Upper lobe of left lung (tissue), 6 donors: ENCODE measurements around the gene FAF1. TPM values are rescaled to one million over a fixed set of nuclear protein-coding genes. Genes with fewer than 3 reads are reported as not detected.

ENCODE experiments used
- ATAC-seq, 2 donors: fragments of 200-7000 bp; cut with Tn5 transposase; one replicate each; pipeline ENCODE4 v1.9.1; 2022; ENCODE audit warnings: mild to moderate bottlenecking in 2 of 2, moderate library complexity in 2 of 2; ENCODE audit not compliant: low FRiP score in 2 of 2
- DNase-seq, 2 donors: peaks; one replicate each; pipeline ENCODE4 v3.0.0-alpha.2; 2019 to 2020
- H3K27ac ChIP-seq, 4 donors: fragments of 200-600 bp; sonication (generic); one replicate each; pipeline ENCODE4 v1.5.1; 2016 to 2019
- H3K27me3 ChIP-seq, 4 donors: fragments of 200-600 bp; sonication (generic); one replicate each; pipeline ENCODE4 v1.5.1; 2017 to 2019
- H3K36me3 ChIP-seq, 4 donors: fragments of 200-600 bp; sonication (generic); one replicate each; pipeline ENCODE4 v1.5.1; 2016 to 2019
- H3K4me1 ChIP-seq, 4 donors: fragments of 200-600 bp; sonication (generic); one replicate each; pipeline ENCODE4 v1.5.1; 2018 to 2019
- H3K4me3 ChIP-seq, 4 donors: fragments of 200-600 bp; sonication (generic); one replicate each; pipeline ENCODE4 v1.5.1; 2017 to 2019; ENCODE audit warnings: mild to moderate bottlenecking in 2 of 4, moderate library complexity in 1 of 4
- H3K9me3 ChIP-seq, 4 donors: fragments of 200-600 bp; sonication (generic); one replicate each; pipeline ENCODE4 v1.5.1; 2018 to 2019
- EP300 ChIP-seq, 4 donors: sonication (generic); formaldehyde crosslinking; IDR thresholded peaks; one replicate each; pipeline ENCODE4 v1.5.1; 2017; ENCODE audit warnings: antibody characterized with exemption in 4 of 4, control low read depth in 2 of 4
- POLR2A ChIP-seq, 4 donors: fragments of 450-650 bp; IDR thresholded peaks; one replicate each; pipeline ENCODE4 v1.5.1; 2016 to 2017; ENCODE audit warnings: antibody characterized with exemption in 4 of 4, mild to moderate bottlenecking in 2 of 4
- POLR2AphosphoS5 ChIP-seq, 2 donors: sonication (generic); formaldehyde crosslinking; IDR thresholded peaks; one replicate each; pipeline ENCODE4 v1.5.1; 2017; ENCODE audit warnings: antibody characterized with exemption in 2 of 2
- WGBS, 2 donors: methylation state at CpG; one replicate each; pipeline ENCODE4 v1.1.5; 2017 to 2018; 5-methylcytosine and 5-hydroxymethylcytosine counted together
- total RNA-seq, 6 donors: library from RNA; depleted of rRNA in 4 of 6; stranded (reverse); fragments of >200 nt in 4 of 6; gene quantifications; one replicate each; pipeline versions ENCODE4 v1.1.0 to v1.2.1, GENCODE V29; 2016 to 2021
- TF ChIP-seq, protein P1 (sequence below), 6 experiments: fragments of 450-650 bp in 4 of 6; fragments of 200-600 bp in 2 of 6; sonication (generic) in 2 of 6; IDR thresholded peaks; one replicate each; pipeline ENCODE4 v1.5.1; 2016 to 2019; ENCODE audit warnings: antibody characterized with exemption in 6 of 6
- donor health status: DM: no; HTN: no; CAD: no; lungs with moderate emphysema.
- donor health status: DM: no; HTN: yes; CAD: no; lungs with severe emphysema.

FAF1 gene
- total RNA-seq, 6 donors from 2014 or later = 30.2 to 52.3 (median 35.0) TPM

DNA sequence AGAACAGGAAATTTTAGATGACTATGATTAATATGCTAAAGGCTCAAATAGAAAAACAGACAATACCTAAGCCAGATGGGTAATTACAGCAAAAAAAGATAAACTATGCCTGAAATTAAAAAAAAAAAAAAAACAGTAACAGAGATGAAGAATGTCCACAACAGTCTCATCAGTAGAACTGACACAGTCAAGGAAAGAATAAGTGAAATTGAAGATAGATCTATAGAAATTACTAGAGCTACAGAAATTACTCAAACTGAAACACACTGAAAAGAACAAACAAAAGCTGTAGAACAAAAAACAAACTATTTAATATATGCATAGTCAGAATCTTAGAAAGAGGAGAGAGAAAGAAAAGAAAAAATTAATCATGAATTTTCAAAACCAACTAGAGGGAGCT lies 112.8 kb downstream of the FAF1 start:
- Histone ChIP-seq H3K36me3 (no peaks in the 10 kb centered on the region), H3K9me3 (no peaks in the 10 kb centered on the region), H3K27ac (no peak overlapping the region), H3K4me3 (no peak overlapping the region), H3K27me3 (no peaks in the 10 kb centered on the region), H3K4me1 (no peaks in the 10 kb centered on the region)
- ATAC-seq = no peak
- DNase-seq = no peak
- TF ChIP-seq POLR2A (IDR thresholded peaks at IDR 0.05) (no peak), EP300 (IDR thresholded peaks at IDR 0.05) (no peak), POLR2AphosphoS5 (IDR thresholded peaks at IDR 0.05) (no peak)
- TF ChIP-seq, protein P1, sequence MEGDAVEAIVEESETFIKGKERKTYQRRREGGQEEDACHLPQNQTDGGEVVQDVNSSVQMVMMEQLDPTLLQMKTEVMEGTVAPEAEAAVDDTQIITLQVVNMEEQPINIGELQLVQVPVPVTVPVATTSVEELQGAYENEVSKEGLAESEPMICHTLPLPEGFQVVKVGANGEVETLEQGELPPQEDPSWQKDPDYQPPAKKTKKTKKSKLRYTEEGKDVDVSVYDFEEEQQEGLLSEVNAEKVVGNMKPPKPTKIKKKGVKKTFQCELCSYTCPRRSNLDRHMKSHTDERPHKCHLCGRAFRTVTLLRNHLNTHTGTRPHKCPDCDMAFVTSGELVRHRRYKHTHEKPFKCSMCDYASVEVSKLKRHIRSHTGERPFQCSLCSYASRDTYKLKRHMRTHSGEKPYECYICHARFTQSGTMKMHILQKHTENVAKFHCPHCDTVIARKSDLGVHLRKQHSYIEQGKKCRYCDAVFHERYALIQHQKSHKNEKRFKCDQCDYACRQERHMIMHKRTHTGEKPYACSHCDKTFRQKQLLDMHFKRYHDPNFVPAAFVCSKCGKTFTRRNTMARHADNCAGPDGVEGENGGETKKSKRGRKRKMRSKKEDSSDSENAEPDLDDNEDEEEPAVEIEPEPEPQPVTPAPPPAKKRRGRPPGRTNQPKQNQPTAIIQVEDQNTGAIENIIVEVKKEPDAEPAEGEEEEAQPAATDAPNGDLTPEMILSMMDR (IDR thresholded peaks at IDR 0.05) = no peak

DNA sequence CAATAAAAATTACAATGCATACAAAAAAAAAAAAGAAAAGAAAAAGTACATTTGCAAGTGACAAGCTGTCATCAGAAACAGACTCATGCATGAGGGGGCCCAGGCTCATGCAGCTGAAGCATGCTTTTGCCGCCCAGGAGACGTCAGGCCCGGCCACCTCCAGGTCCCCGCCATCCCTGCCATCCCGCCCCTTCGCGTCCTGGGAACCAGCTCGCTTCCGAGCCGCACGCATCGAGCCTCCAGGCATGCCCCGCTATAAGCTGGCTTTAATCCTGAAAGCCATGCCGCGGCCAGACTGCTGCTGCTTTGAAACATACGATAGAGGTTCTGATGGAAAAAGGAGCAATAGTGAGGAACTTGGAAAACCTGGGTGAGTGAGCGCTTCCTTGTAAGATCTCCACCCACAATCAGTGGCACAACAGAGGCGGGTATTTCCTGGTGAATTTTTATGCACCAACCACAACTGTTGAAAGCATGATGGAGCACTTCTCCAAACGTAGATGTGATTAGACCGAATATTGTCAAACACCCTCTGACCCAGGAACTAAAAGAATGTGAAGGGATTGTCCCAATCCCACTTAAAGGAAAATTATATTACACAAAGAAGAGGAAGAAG lies 113.7 kb downstream of the FAF1 start:
- TF ChIP-seq, protein P1 (IDR thresholded peaks at IDR 0.05) = no peak
- TF ChIP-seq POLR2A (IDR thresholded peaks at IDR 0.05) (no peak), EP300 (IDR thresholded peaks at IDR 0.05) (no peak), POLR2AphosphoS5 (IDR thresholded peaks at IDR 0.05) (no peak)
- DNase-seq (peak in 1 of 2 donors; percentile 52), ATAC-seq (no peak)
- Histone ChIP-seq H3K9me3 (no peaks in the 10 kb centered on the region), H3K4me1 (no peaks in the 10 kb centered on the region), H3K27ac (no peak overlapping the region), H3K27me3 (no peaks in the 10 kb centered on the region), H3K4me3 (no peak overlapping the region), H3K36me3 (no peaks in the 10 kb centered on the region)
- 93 to 96% methylated on average over 20 of the region's 20 CpGs for WGBS, 2 donors

DNA sequence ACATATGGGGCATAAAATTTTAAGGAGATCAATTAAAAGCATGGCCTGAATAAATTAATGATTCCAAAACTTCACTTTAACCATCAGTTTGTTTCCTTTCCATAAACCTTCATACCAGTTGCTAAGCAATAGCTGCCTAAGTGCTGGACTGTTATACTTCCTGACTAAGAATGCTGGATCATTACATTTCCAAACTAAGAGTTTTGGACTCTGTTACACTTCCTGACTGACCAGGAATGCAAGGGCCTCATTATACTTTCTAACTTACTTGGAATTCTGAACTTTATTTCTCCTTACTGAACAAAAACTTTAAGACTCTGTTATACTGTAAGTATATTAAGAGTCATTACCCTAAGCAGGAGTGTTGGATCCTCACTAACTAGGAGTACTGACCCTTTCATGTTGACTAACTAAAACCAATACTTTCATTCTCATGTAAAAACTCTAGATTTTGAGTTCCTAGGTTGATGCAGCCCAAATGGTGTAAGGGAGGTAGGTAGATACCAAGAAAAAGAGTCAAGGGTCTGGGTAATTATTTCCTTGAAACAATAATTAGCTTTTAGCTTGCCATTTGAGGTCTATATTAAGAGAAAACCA lies 118.2 kb downstream of the FAF1 start:
- Histone ChIP-seq H3K4me1 (no peaks in the 10 kb centered on the region), H3K27ac (no peak overlapping the region), H3K36me3 (no peaks in the 10 kb centered on the region), H3K9me3 (no peaks in the 10 kb centered on the region), H3K27me3 (no peaks in the 10 kb centered on the region), H3K4me3 (no peak overlapping the region)
- DNase-seq (no peak), ATAC-seq (peak in 1 of 2 donors; percentile 29)
- TF ChIP-seq, protein P1 (IDR thresholded peaks at IDR 0.05) = no peak
- TF ChIP-seq POLR2AphosphoS5 (IDR thresholded peaks at IDR 0.05) (no peak), EP300 (IDR thresholded peaks at IDR 0.05) (no peak), POLR2A (IDR thresholded peaks at IDR 0.05) (no peak)

DNA sequence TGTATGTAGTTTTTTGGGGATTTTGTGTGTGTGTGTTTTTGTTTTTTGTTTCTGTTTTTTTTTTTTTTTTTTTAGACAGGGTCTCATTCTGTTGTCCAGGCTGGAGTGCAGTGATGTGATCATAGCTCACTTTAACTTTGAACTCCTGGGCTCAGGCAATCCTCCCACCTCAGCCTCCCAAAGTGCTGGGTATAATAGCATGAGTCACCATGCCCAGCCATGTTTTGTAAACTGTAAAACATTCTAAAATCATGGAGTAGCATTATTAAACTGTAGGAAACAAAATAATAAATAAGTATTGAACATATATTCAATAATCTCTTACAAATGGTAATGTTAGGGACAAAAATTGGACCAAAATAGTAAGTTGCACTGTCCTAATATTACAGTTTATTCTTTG lies 124.0 kb downstream of the FAF1 start:
- H3K9me3 ChIP-seq = no peaks in the 10 kb centered on the region
- DNase-seq (no peak), ATAC-seq (no peak)
- no peak overlapping the region for H3K27ac ChIP-seq
- TF ChIP-seq POLR2AphosphoS5 (IDR thresholded peaks at IDR 0.05) (no peak), EP300 (IDR thresholded peaks at IDR 0.05) (no peak), POLR2A (IDR thresholded peaks at IDR 0.05) (no peak)
- TF ChIP-seq, protein P1 (IDR thresholded peaks at IDR 0.05) = no peak
- no peaks in the 10 kb centered on the region for H3K27me3 ChIP-seq
- H3K4me1 ChIP-seq = no peaks in the 10 kb centered on the region
- no peaks in the 10 kb centered on the region for H3K36me3 ChIP-seq
- H3K4me3 ChIP-seq = no peak overlapping the region

DNA sequence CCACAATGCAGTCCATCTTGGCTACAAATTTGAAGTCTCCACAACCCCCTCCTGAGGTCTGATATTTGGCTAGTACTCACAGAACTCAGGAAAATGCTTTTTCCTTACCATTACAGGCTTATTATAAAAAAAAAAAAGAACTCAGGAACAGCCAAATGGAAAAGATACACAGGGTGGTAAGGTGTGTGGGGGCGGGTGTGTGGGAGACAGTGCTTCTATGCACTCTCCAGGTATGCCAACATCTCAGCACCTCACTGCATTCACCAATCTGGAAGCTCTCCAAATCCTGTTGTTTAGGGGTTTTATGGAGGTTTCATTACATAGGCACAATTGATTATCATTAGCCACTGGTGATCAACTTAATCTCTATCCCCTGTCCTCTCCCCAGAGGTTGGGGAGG lies 126.9 kb downstream of the FAF1 start:
- DNase-seq = no peak
- TF ChIP-seq, protein P1 (IDR thresholded peaks at IDR 0.05) = no peak
- TF ChIP-seq POLR2A (IDR thresholded peaks at IDR 0.05) (no peak), POLR2AphosphoS5 (IDR thresholded peaks at IDR 0.05) (no peak), EP300 (IDR thresholded peaks at IDR 0.05) (no peak)

More for the DNA sequence above, 126.9 kb downstream of the FAF1 start:
- ATAC-seq = no peak
- Histone ChIP-seq H3K9me3 (no peaks in the 10 kb centered on the region), H3K4me1 (peaks cover 0 to 9% (median 5%) of the 10 kb centered on the region in 4 donors), H3K27me3 (no peaks in the 10 kb centered on the region), H3K36me3 (no peaks in the 10 kb centered on the region), H3K4me3 (no peak overlapping the region), H3K27ac (no peak overlapping the region)
- 100% methylated on average over 1 of the region's 1 CpG for WGBS, 2 donors
